Mucosa of rectum (tissue), 2 donors: ENCODE results near the gene CXorf58.
"Not testable (repeated sequence)": the region's sequence is repeated elsewhere in the genome, so short reads cannot be mapped to it uniquely, and the experiment has no call there.

Experiments
- H3K27ac ChIP-seq, 2 donors: one replicate each; pipeline ENCODE4 v1.7.0; 2013; ENCODE audit warnings: inconsistent platforms in 2 of 2, low read depth in 2 of 2, low read length in 2 of 2
- H3K27me3 ChIP-seq, 2 donors: one replicate each; pipeline ENCODE4 v1.7.0; 2013; ENCODE audit warnings: low read length in 2 of 2; ENCODE audit not compliant: control insufficient read depth in 2 of 2, insufficient read depth in 2 of 2
- H3K36me3 ChIP-seq, 2 donors: one replicate each; pipeline ENCODE4 v1.7.0; 2013; ENCODE audit warnings: low read length in 2 of 2; ENCODE audit not compliant: control insufficient read depth in 2 of 2, insufficient read depth in 2 of 2
- H3K4me1 ChIP-seq, 2 donors: one replicate each; pipeline ENCODE4 v1.7.0; 2013; ENCODE audit warnings: low read length in 2 of 2, mild to moderate bottlenecking in 1 of 2; ENCODE audit not compliant: control insufficient read depth in 2 of 2, insufficient read depth in 2 of 2
- H3K4me3 ChIP-seq, 2 donors: one replicate each; pipeline ENCODE4 v1.7.0; 2013; ENCODE audit warnings: low read length in 2 of 2
- H3K9ac ChIP-seq, 2 donors: one replicate each; pipeline ENCODE4 v1.7.0; 2013; ENCODE audit warnings: low read length in 2 of 2, low read depth in 1 of 2, mild to moderate bottlenecking in 1 of 2
- H3K9me3 ChIP-seq, 2 donors: one replicate each; pipeline ENCODE4 v1.7.0; 2013; ENCODE audit warnings: low read length in 2 of 2; ENCODE audit not compliant: control insufficient read depth in 2 of 2
- donor health status: healthy.
- donor health status: Normal muscosa, but diverticular disease.

Gene CXorf58, protein sequence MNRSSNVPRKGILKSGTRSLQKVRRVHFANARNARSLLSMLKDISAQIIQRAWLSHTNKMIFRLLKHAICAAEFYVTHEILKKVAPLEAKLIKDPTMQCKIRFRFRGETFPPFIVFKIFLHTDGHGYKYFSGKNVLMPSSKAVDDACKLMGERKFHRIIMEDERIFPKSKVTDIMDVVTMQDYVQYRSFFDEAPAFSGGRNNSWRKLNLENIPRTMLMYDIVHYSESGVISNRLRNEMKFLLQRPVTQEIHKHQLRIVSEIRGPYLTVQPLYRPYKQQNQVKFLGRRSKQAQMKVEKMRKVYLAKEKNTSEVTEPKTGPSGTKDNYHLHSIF

GRCh38 chrX:23907498-23908218 lies at the start of gene CXorf58, which contains the start of gene APOO:
CXorf58 (plus strand) TSS chrX:23908006; CDS start chrX:23910303, 2,297 bp downstream.
APOO (minus strand) TSS chrX:23907938; CDS start chrX:23907702, 236 bp downstream.
- H3K27ac ChIP-seq, result peak within 1 kb of the TSS; percentile 87 to 91
- peak within 1 kb of the TSS; percentile 76 to 79 for H3K9ac ChIP-seq
- H3K4me3 ChIP-seq, result peak within 1 kb of the TSS; percentile 71 to 75
- H3K27me3 ChIP-seq, result no peaks in the 10 kb centered on the region
- peaks cover 0 to 8% of the 10 kb centered on the region in 2 donors for H3K4me1 ChIP-seq
- no peaks in the 10 kb centered on the region for H3K36me3 ChIP-seq
- H3K9me3 ChIP-seq, result no peaks in the 10 kb centered on the region

- not testable (repeated sequence) for H3K4me1 ChIP-seq, H3K36me3 ChIP-seq, H3K9me3 ChIP-seq, H3K27ac ChIP-seq, H3K4me3 ChIP-seq, H3K9ac ChIP-seq, H3K27me3 ChIP-seq
Observed at GRCh38 chrX:23859238-23859637, 48.6 kb upstream of the CXorf58 start.

DNA sequence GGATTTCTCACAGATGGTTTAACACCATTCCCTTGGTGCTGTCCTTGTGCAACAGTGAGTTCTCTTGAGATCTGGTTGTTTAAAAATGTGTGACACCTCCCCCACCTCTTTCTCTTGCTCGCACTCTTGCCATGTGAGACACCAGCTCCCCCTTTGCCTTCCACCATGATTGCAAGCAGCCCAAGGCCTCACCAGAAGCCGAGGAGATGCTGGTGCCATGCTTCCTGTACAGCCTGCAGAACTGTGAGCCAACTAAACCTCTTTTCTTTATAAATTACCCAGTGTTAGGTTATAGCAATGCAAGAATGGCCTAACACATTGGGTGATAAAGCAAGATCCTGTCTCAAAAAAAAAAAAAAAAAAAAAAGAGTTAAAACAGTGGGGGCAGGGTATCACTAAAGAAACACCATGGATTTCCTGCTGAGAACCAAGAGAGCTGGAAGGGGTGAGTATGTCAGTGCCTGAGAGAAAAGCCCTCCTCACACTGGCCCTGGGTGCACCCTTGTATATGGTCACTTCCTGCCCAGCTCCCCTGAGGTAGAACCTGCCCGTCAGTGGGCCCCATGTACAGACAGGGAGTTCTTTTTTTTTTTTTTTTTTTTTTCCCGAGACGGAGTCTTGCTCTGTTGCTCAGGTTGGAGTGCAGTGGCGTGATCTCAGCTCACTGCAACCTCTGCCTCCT lies 46.5 kb upstream of the CXorf58 start:
- Histone ChIP-seq H3K36me3 (no peaks in the 10 kb centered on the region), H3K27me3 (peaks cover 0 to 6% of the 10 kb centered on the region in 2 donors)

DNA sequence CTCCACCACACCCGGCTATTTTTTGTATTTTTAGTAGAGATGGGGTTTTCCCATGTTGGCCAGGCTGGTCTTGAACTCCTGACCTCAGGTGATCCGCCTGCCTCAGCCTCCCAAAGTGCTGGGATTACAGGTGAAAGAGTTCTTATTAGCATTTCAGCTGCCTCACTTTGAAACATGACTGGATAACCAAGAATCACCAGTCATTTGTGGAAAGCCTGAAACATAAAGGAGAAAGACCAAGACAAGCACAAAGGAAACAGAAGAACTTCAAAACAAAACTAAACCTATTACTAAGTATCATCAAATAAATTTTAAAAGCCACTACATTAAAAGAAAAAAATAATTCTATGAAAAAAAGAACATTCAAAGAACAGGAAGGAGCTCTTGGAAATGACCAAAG lies 45.9 kb upstream of the CXorf58 start:
- H3K9ac ChIP-seq, H3K36me3 ChIP-seq, H3K4me1 ChIP-seq, H3K9me3 ChIP-seq, H3K4me3 ChIP-seq, H3K27ac ChIP-seq, H3K27me3 ChIP-seq: not testable (repeated sequence)

More for the DNA sequence above, 46.5 kb upstream of the CXorf58 start:
- Histone ChIP-seq H3K9ac (no peak overlapping the region), H3K27ac (no peak overlapping the region), H3K4me1 (no peaks in the 10 kb centered on the region), H3K4me3 (no peak overlapping the region), H3K9me3 (no peaks in the 10 kb centered on the region)

GRCh38 chrX:23864742-23865326 lies 43.0 kb upstream of the CXorf58 start:
- Histone ChIP-seq H3K27me3 (peaks cover 0 to 6% of the 10 kb centered on the region in 2 donors), H3K4me1 (no peaks in the 10 kb centered on the region), H3K9ac (no peak overlapping the region), H3K9me3 (no peaks in the 10 kb centered on the region), H3K27ac (no peak overlapping the region), H3K4me3 (no peak overlapping the region), H3K36me3 (no peaks in the 10 kb centered on the region)

GRCh38 chrX:23870041-23870440 lies 37.8 kb upstream of the CXorf58 start:
- Histone ChIP-seq H3K4me3 (no peak overlapping the region), H3K9me3 (no peaks in the 10 kb centered on the region), H3K36me3 (no peaks in the 10 kb centered on the region), H3K27ac (no peak overlapping the region), H3K9ac (no peak overlapping the region), H3K4me1 (no peaks in the 10 kb centered on the region), H3K27me3 (peaks cover 0 to 3% of the 10 kb centered on the region in 2 donors)

DNA sequence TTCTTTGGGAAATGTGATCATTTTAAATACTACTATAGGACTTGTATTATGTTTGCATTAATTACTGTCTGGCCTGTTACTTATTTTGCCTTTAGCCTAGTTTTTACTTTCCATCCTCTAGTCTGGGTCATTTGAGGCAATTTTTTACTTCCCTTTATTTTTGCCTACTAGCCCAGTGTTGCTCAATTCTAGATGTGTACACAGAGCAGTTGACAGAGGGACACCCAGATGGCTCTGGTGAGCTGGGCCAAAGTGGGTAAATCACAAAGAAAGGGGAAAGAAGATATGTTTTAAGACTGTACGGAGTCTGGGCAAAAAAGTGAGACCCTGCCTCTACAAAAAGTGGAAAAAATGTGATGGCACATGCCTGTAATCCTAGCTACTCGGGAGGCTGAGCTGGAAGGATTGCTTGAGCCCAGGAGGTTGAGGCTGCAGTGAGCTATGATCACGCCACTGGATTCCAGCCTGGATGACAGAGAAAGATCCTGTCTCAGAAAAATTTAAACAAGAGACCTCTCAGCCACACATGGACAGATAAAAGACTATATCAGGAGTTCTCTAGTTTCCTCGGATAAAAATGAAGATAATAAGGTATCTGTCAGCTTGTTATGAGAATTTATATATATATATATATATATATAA lies 35.8 kb upstream of the CXorf58 start:
- no peaks in the 10 kb centered on the region for H3K9me3 ChIP-seq
- no peaks in the 10 kb centered on the region for H3K27me3 ChIP-seq
- H3K4me1 ChIP-seq, result no peaks in the 10 kb centered on the region
- H3K36me3 ChIP-seq, result no peaks in the 10 kb centered on the region
- no peak overlapping the region for H3K4me3 ChIP-seq
- H3K27ac ChIP-seq, result no peak overlapping the region
- no peak overlapping the region for H3K9ac ChIP-seq

DNA sequence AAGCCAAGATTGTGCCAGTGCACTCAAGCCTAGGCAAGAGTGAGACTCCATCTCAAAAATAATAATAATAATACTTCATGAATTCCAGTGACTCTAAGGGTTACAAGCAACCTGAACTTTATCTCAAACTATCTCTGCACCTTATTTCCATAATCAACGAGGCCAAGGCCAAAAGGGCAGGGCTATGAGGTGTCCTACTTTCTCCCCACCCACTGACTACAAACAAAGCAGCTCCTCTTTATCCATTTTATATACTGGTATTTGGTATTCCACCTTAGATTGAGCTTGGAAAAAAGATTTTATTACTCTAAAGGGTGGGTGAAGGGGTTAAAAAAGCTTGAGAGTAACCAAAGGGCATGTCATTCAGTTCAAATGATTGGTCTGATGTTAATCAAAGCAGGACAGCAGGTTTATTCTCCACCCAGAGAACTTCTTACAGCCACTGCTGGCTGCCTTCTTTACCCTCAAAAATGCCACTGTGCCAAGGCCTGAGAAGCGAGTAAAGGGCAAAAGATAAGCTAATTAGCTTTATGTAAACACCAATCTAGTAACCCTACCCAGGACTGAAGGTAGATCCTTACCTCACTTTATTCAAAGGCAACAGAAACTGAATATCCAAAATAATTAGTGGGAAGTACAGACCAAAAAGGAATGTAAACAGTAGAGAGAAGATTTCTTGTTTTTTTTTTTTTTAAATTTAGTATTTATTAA lies 28.3 kb upstream of the CXorf58 start:
- H3K27ac ChIP-seq, result peak overlapping the region in 1 of 2 donors; percentile 7
- no peak overlapping the region for H3K9ac ChIP-seq
- H3K9me3 ChIP-seq, result no peaks in the 10 kb centered on the region
- H3K4me3 ChIP-seq, result no peak overlapping the region
- peaks cover 3 to 18% of the 10 kb centered on the region in 2 donors for H3K4me1 ChIP-seq
- no peaks in the 10 kb centered on the region for H3K36me3 ChIP-seq
- H3K27me3 ChIP-seq, result no peaks in the 10 kb centered on the region

DNA sequence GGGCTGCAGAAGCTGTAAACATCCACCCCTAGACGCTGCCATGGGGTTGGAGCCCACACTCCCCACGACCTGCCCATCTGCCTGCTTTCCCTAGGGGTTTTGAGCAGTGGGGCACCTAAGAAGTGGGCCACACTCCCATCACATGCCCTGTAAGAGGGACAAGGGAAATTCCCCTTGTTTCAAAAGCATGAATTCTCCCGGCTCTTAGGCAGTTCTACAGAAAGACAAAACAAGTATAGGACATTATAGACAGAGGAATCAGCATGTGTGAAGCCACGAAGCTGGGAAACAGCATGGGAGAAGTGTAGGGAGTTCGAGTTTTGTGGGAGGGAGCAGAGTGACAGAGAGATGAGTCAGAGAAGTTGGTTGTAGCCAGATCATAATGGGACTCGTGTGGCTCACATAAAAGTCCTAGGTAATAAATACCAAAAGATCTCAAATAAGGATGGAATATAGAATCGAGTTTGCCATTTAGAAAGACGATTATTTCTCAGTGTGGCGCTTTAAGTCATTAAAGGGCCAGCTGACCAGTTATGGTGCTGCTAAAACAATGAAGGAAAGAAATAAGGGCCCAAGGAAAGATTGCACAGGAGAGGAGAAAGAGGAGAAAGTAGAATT lies 24.0 kb upstream of the CXorf58 start:
- H3K9me3 ChIP-seq, result no peaks in the 10 kb centered on the region
- H3K36me3 ChIP-seq, result no peaks in the 10 kb centered on the region
- no peaks in the 10 kb centered on the region for H3K27me3 ChIP-seq
- peak overlapping the region; percentile 56 to 65 for H3K27ac ChIP-seq
- peaks cover 3 to 33% of the 10 kb centered on the region in 2 donors for H3K4me1 ChIP-seq
- H3K4me3 ChIP-seq, result no peak overlapping the region
- H3K9ac ChIP-seq, result no peak overlapping the region
